OCI-LY3 (cell line): ENCODE results near the gene CTNNA1.

Experiments
- EZH2phosphoT487 ChIP-seq: fragments of 200-600 bp; shearing (Covaris generic); IDR thresholded peaks from 2 replicates; pipeline ENCODE4 v1.6.1; 2018; ENCODE audit warnings: antibody characterized with exemption, mixed run types, low read depth
- TF ChIP-seq, protein P1 (sequence below): fragments of 200-600, 300-600 bp; sonication (generic); IDR thresholded peaks from 2 replicates; pipeline ENCODE4 v1.5.1; 2014; ENCODE audit warnings: antibody characterized with exemption, low read length, low read depth

GRCh38 chr5:138784590-138784989 is 31.4 kb downstream of the CTNNA1 start:
- TF ChIP-seq, protein P1, sequence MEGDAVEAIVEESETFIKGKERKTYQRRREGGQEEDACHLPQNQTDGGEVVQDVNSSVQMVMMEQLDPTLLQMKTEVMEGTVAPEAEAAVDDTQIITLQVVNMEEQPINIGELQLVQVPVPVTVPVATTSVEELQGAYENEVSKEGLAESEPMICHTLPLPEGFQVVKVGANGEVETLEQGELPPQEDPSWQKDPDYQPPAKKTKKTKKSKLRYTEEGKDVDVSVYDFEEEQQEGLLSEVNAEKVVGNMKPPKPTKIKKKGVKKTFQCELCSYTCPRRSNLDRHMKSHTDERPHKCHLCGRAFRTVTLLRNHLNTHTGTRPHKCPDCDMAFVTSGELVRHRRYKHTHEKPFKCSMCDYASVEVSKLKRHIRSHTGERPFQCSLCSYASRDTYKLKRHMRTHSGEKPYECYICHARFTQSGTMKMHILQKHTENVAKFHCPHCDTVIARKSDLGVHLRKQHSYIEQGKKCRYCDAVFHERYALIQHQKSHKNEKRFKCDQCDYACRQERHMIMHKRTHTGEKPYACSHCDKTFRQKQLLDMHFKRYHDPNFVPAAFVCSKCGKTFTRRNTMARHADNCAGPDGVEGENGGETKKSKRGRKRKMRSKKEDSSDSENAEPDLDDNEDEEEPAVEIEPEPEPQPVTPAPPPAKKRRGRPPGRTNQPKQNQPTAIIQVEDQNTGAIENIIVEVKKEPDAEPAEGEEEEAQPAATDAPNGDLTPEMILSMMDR: no peak
- TF ChIP-seq EZH2phosphoT487: no peak
